ENCODE results near the gene RAD50. TPM values are rescaled to one million over a fixed set of nuclear protein-coding genes. Genes with fewer than 3 reads are reported as not detected.
"Not testable (repeated sequence)": the region's sequence is repeated elsewhere in the genome, so short reads cannot be mapped to it uniquely, and the experiment has no call there.

RAD50 gene
- total RNA-seq, 2 experiments from 2014 or later: 39.1 to 42.4 TPM

- Mint-ChIP-seq H3K27ac (no peak overlapping the region), H3K4me1 (ENCODE audit: low read depth) (peaks cover 15% of the 10 kb centered on the region), H3K4me3 (no peak overlapping the region), H3K27me3 (ENCODE audit: low read depth) (no peaks in the 10 kb centered on the region), H3K36me3 (ENCODE audit: low read depth) (peaks cover 10% of the 10 kb centered on the region), H3K9me3 (peaks cover 2% of the 10 kb centered on the region)
- no peak for DNase-seq
- intact Hi-C loops (cut with micrococcal nuclease): no loop called here
- CTCF ChIA-PET: interaction anchor here (1.4 kb wide), 1 partner anchor 34 kb away, joined by 4 read pairs; no protein-coding TSS in a partner anchor
Observed at GRCh38 chr5:132559383-132560060, 2.7 kb downstream of the RAD50 start.

DNA sequence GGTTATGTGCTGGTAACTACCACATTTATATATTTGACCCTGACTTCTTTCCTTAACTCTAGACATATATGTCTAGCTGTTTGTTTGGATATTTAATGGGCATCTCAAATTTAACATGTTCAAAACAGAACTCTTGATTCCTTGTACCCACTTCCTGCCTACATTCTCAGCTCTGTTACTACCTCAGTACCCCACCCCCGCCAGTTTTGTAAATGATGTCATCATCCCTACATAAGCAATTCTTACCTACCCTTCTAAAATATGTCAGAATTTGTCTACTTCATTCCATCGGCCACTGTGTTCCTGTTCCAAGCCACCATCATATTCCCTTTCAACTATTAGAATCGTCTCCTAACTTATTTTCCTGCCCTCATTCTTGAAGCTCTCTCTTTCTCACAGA, 4.8 kb downstream of the RAD50 start:
- DNase-seq: peak; percentile 58
- H3K27ac Mint-ChIP-seq: no peak overlapping the region
- peaks cover 26% of the 10 kb centered on the region for H3K4me1 Mint-ChIP-seq (ENCODE audit: low read depth)
- peaks cover 15% of the 10 kb centered on the region for H3K36me3 Mint-ChIP-seq (ENCODE audit: low read depth)
- no peak overlapping the region for H3K4me3 Mint-ChIP-seq
- intact Hi-C loops (cut with micrococcal nuclease): no loop called here
- CTCF ChIA-PET: interaction anchor here (1.0 to 1.4 kb wide), 2 partner anchors 13 to 34 kb away, joined by 3 read pairs; no protein-coding TSS in a partner anchor
- no peaks in the 10 kb centered on the region for H3K27me3 Mint-ChIP-seq (ENCODE audit: low read depth)
- H3K9me3 Mint-ChIP-seq: no peaks in the 10 kb centered on the region

- H3K4me3 Mint-ChIP-seq; H3K9me3 Mint-ChIP-seq; DNase-seq; H3K27me3 Mint-ChIP-seq (ENCODE audit: low read depth); CTCF ChIA-PET; H3K27ac Mint-ChIP-seq; intact Hi-C loops (cut with micrococcal nuclease): not testable (repeated sequence)
- H3K4me1 Mint-ChIP-seq (ENCODE audit: low read depth): peaks cover 21% of the 10 kb centered on the region
- peaks cover 17% of the 10 kb centered on the region for H3K36me3 Mint-ChIP-seq (ENCODE audit: low read depth)
Observed at GRCh38 chr5:132564555-132564954, 7.8 kb downstream of the RAD50 start.

- CTCF ChIA-PET: interaction anchor here (0.6 to 1.1 kb wide), 2 partner anchors 34 to 253 kb away, joined by 3 read pairs; no protein-coding TSS in a partner anchor
- no peak for DNase-seq
- Mint-ChIP-seq H3K27me3 (ENCODE audit: low read depth) (no peaks in the 10 kb centered on the region), H3K4me3 (no peak overlapping the region), H3K4me1 (ENCODE audit: low read depth) (peaks cover 29% of the 10 kb centered on the region), H3K36me3 (ENCODE audit: low read depth) (peaks cover 20% of the 10 kb centered on the region), H3K9me3 (no peaks in the 10 kb centered on the region), H3K27ac (no peak overlapping the region)
- intact Hi-C loops (cut with micrococcal nuclease): no loop called here
Observed at GRCh38 chr5:132566657-132567056, 9.9 kb downstream of the RAD50 start.

DNA sequence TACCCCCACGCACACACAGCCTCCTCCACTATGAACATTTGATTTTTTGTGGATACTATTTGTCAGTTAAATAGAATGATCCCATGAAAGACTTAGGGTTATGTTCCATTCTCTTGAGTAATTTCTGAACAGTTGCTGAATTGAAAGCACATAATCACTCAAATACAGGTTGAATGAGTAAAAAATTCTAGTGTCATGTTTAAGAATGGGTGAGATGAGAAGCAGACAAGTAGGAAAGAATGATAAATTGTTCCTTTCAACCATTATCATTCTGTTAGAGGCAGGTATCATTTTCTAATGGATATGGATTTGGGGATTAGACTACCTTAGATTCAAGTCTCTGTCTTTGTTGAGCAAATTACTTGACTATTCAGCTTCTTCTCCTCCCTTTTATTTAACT, 19.3 kb downstream of the RAD50 start:
- CTCF ChIA-PET: interaction anchor here (1.0 to 1.1 kb wide), 2 partner anchors 49 to 128 kb away, joined by 3 to 6 read pairs; no protein-coding TSS in a partner anchor
- Mint-ChIP-seq H3K4me3 (no peak overlapping the region), H3K9me3 (no peaks in the 10 kb centered on the region), H3K27ac (no peak overlapping the region), H3K27me3 (ENCODE audit: low read depth) (no peaks in the 10 kb centered on the region), H3K4me1 (ENCODE audit: low read depth) (peaks cover 30% of the 10 kb centered on the region), H3K36me3 (ENCODE audit: low read depth) (peaks cover 62% of the 10 kb centered on the region)
- DNase-seq: no peak
- intact Hi-C loops (cut with micrococcal nuclease): loop anchor here (5.0 kb wide), 1 partner anchor 49 kb away; no protein-coding TSS in a partner anchor

- H3K36me3 Mint-ChIP-seq (ENCODE audit: low read depth): peaks cover 44% of the 10 kb centered on the region
- H3K27me3 Mint-ChIP-seq (ENCODE audit: low read depth); DNase-seq; H3K4me1 Mint-ChIP-seq (ENCODE audit: low read depth); H3K9me3 Mint-ChIP-seq; H3K27ac Mint-ChIP-seq; H3K4me3 Mint-ChIP-seq; CTCF ChIA-PET; intact Hi-C loops (cut with micrococcal nuclease): not testable (repeated sequence)
Observed at GRCh38 chr5:132584560-132584959, 27.8 kb downstream of the RAD50 start.

- H3K9me3 Mint-ChIP-seq: no peaks in the 10 kb centered on the region
- H3K4me3 Mint-ChIP-seq: no peak overlapping the region
- intact Hi-C loops (cut with micrococcal nuclease): no loop called here
- H3K36me3 Mint-ChIP-seq (ENCODE audit: low read depth): peaks cover 47% of the 10 kb centered on the region
- no peaks in the 10 kb centered on the region for H3K4me1 Mint-ChIP-seq (ENCODE audit: low read depth)
- CTCF ChIA-PET: interaction anchor here (0.6 to 1.1 kb wide), 2 partner anchors 60 to 151 kb away, joined by 3 to 6 read pairs; partner anchors contain the start of gene KIF3A
- DNase-seq: no peak
- no peaks in the 10 kb centered on the region for H3K27me3 Mint-ChIP-seq (ENCODE audit: low read depth)
- no peak overlapping the region for H3K27ac Mint-ChIP-seq
Observed at GRCh38 chr5:132586063-132586462, 29.3 kb downstream of the RAD50 start.

GRCh38 chr5:132589467-132589866, 32.7 kb downstream of the RAD50 start:
- H3K4me3 Mint-ChIP-seq: no peak overlapping the region
- no peaks in the 10 kb centered on the region for H3K27me3 Mint-ChIP-seq (ENCODE audit: low read depth)
- H3K4me1 Mint-ChIP-seq (ENCODE audit: low read depth): no peaks in the 10 kb centered on the region
- CTCF ChIA-PET: no interaction called here
- no peaks in the 10 kb centered on the region for H3K9me3 Mint-ChIP-seq
- DNase-seq: no peak
- intact Hi-C loops (cut with micrococcal nuclease): no loop called here
- no peak overlapping the region for H3K27ac Mint-ChIP-seq
- peaks cover 28% of the 10 kb centered on the region for H3K36me3 Mint-ChIP-seq (ENCODE audit: low read depth)

DNA sequence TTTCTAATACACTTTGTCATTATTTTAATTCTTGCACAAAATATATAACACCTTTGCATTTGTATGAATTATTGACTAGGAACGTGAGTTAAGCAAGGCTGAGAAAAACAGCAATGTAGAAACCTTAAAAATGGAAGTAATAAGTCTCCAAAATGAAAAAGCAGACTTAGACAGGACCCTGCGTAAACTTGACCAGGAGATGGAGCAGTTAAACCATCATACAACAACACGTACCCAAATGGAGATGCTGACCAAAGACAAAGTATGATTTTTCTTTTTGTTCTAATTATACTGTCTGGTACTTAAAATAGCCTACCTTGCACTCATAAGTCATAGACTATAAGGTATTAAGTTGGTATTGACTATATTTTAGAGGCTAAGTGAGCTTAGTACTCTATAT, 34.4 kb downstream of the RAD50 start:
- CTCF ChIA-PET: interaction anchor here (0.6 to 1.0 kb wide), 2 partner anchors 85 to 193 kb away, joined by 3 read pairs; no protein-coding TSS in a partner anchor
- peaks cover 30% of the 10 kb centered on the region for H3K36me3 Mint-ChIP-seq (ENCODE audit: low read depth)
- H3K4me3 Mint-ChIP-seq: no peak overlapping the region
- DNase-seq: no peak
- intact Hi-C loops (cut with micrococcal nuclease): loop anchor here (1.0 to 5.0 kb wide), 2 partner anchors 211 to 229 kb away; no protein-coding TSS in a partner anchor
- no peaks in the 10 kb centered on the region for H3K9me3 Mint-ChIP-seq
- no peaks in the 10 kb centered on the region for H3K4me1 Mint-ChIP-seq (ENCODE audit: low read depth)
- no peaks in the 10 kb centered on the region for H3K27me3 Mint-ChIP-seq (ENCODE audit: low read depth)
- no peak overlapping the region for H3K27ac Mint-ChIP-seq

DNA sequence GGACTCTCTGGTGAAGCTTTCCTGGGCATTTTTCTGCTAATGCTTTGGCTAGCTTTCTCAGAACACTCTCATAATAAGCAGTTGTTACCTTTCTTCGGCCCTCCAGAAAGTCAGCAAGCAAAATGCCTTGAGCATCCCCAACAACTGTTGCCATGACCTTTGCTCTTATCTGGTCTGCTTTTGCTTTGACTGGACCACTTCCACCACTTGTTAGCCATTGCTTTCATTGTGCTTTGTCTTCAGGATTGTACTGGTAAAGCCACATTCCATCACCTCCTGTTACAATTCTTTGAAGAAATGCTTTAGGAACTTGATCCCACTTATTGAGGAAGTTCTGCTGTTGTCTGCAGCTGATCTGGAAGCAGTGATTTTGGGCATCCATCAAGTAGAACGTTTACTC, 35.7 kb downstream of the RAD50 start:
- H3K4me1 Mint-ChIP-seq (ENCODE audit: low read depth): no peaks in the 10 kb centered on the region
- DNase-seq: no peak
- CTCF ChIA-PET: no interaction called here
- no peaks in the 10 kb centered on the region for H3K9me3 Mint-ChIP-seq
- intact Hi-C loops (cut with micrococcal nuclease): loop anchor here (5.0 kb wide), 1 partner anchor 210 kb away; no protein-coding TSS in a partner anchor
- no peak overlapping the region for H3K4me3 Mint-ChIP-seq
- peaks cover 37% of the 10 kb centered on the region for H3K36me3 Mint-ChIP-seq (ENCODE audit: low read depth)
- H3K27me3 Mint-ChIP-seq (ENCODE audit: low read depth): no peaks in the 10 kb centered on the region
- no peak overlapping the region for H3K27ac Mint-ChIP-seq

DNA sequence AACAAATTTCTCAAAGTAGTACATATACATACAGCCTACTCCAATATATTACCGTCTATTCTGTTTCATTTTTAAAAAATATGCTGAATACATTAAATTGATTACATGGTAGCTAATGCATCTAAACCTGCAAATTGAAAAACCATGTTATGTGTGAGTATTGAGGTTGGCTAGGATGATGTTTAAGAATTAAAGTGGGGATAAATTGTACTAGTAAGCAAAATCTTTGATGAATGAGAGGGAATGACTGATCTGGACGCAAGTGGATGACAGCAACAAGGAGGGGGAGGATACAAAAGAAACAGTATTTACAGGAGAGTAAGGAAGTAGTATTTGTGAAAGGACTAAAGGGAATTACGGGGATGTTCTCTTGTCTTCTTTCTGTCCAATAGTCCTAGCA, 37.4 kb downstream of the RAD50 start:
- no peaks in the 10 kb centered on the region for H3K27me3 Mint-ChIP-seq (ENCODE audit: low read depth)
- CTCF ChIA-PET: no interaction called here
- no peaks in the 10 kb centered on the region for H3K9me3 Mint-ChIP-seq
- no peaks in the 10 kb centered on the region for H3K4me1 Mint-ChIP-seq (ENCODE audit: low read depth)
- H3K4me3 Mint-ChIP-seq: no peak overlapping the region
- H3K36me3 Mint-ChIP-seq (ENCODE audit: low read depth): peaks cover 41% of the 10 kb centered on the region
- H3K27ac Mint-ChIP-seq: no peak overlapping the region
- intact Hi-C loops (cut with micrococcal nuclease): loop anchor here (5.0 kb wide), 1 partner anchor 208 kb away; no protein-coding TSS in a partner anchor
- no peak for DNase-seq

GRCh38 chr5:132595624-132596023, 38.8 kb downstream of the RAD50 start:
- intact Hi-C loops (cut with micrococcal nuclease): no loop called here
- CTCF ChIA-PET: no interaction called here
- Mint-ChIP-seq H3K9me3 (no peaks in the 10 kb centered on the region), H3K36me3 (ENCODE audit: low read depth) (peaks cover 40% of the 10 kb centered on the region), H3K27ac (no peak overlapping the region), H3K27me3 (ENCODE audit: low read depth) (no peaks in the 10 kb centered on the region), H3K4me1 (ENCODE audit: low read depth) (no peaks in the 10 kb centered on the region), H3K4me3 (no peak overlapping the region)
- no peak for DNase-seq

Measured in activated naive CD4-positive, alpha-beta T cell treated with anti-CD3 and anti-CD28 coated beads for 36 hours (primary cell).